Activated T-cell treated with anti-CD3 and anti-CD28 coated beads, Interleukin-2, amount 50 U/mL, for 24 hours (primary cell): ENCODE data around the gene HDLBP.

Experiments
- DNase-seq: peaks from one replicate; pipeline ENCODE4 v3.0.0-alpha.2; 2020
- H3K27ac Mint-ChIP-seq: 2 replicates; pipeline ENCODE4 v1.8.0; 2020; ENCODE audit warnings: mild to moderate bottlenecking, mixed read lengths
- H3K27me3 Mint-ChIP-seq: 2 replicates; pipeline ENCODE4 v1.8.0; 2020; ENCODE audit warnings: mixed read lengths
- H3K36me3 Mint-ChIP-seq: 2 replicates; pipeline ENCODE4 v1.8.0; 2020; ENCODE audit warnings: low read depth, mixed read lengths
- H3K4me1 Mint-ChIP-seq: 2 replicates; pipeline ENCODE4 v1.8.0; 2020; ENCODE audit warnings: low read depth, mixed read lengths
- H3K4me3 Mint-ChIP-seq: 2 replicates; pipeline ENCODE4 v1.8.0; 2020; ENCODE audit warnings: mild to moderate bottlenecking, moderate library complexity, mixed read lengths
- H3K9me3 Mint-ChIP-seq: 2 replicates; pipeline ENCODE4 v1.8.0; 2020; ENCODE audit warnings: mixed read lengths

HDLBP gene

GRCh38 chr2:241219856-241220356 lies 95.6 kb downstream of the HDLBP start:
- H3K9me3 Mint-ChIP-seq: no peaks in the 10 kb centered on the region
- DNase-seq: no peak
- H3K4me3 Mint-ChIP-seq: no peak overlapping the region
- H3K4me1 Mint-ChIP-seq: peaks cover 24% of the 10 kb centered on the region
- peaks cover 16% of the 10 kb centered on the region for H3K27me3 Mint-ChIP-seq
- no peaks in the 10 kb centered on the region for H3K36me3 Mint-ChIP-seq
- no peak overlapping the region for H3K27ac Mint-ChIP-seq

- DNase-seq: no peak
- H3K27me3 Mint-ChIP-seq: peaks cover 16% of the 10 kb centered on the region
- peak overlapping the region; percentile 79 for H3K4me3 Mint-ChIP-seq
- peaks cover 20% of the 10 kb centered on the region for H3K4me1 Mint-ChIP-seq
- H3K27ac Mint-ChIP-seq: no peak overlapping the region
- H3K9me3 Mint-ChIP-seq: no peaks in the 10 kb centered on the region
- no peaks in the 10 kb centered on the region for H3K36me3 Mint-ChIP-seq
Measured at GRCh38 chr2:241219030-241219382, 96.5 kb downstream of the HDLBP start.

GRCh38 chr2:241218131-241219029 lies 97.1 kb downstream of the HDLBP start:
- DNase-seq: peak; percentile 55
- Mint-ChIP-seq H3K4me3 (peak overlapping the region; percentile 79), H3K27me3 (peaks cover 16% of the 10 kb centered on the region), H3K9me3 (no peaks in the 10 kb centered on the region), H3K36me3 (no peaks in the 10 kb centered on the region), H3K27ac (peak overlapping the region; percentile 82), H3K4me1 (peaks cover 17% of the 10 kb centered on the region)

GRCh38 chr2:241217320-241218031 lies 98.0 kb downstream of the HDLBP start:
- Mint-ChIP-seq H3K27me3 (peaks cover 16% of the 10 kb centered on the region), H3K4me3 (peak overlapping the region; percentile 69), H3K27ac (peak overlapping the region; percentile 59), H3K9me3 (no peaks in the 10 kb centered on the region), H3K36me3 (no peaks in the 10 kb centered on the region), H3K4me1 (peaks cover 14% of the 10 kb centered on the region)
- peak; percentile 69 for DNase-seq

GRCh38 chr2:241216211-241216761 lies 99.2 kb downstream of the HDLBP start:
- Mint-ChIP-seq H3K9me3 (no peaks in the 10 kb centered on the region), H3K36me3 (no peaks in the 10 kb centered on the region), H3K4me1 (peaks cover 14% of the 10 kb centered on the region), H3K4me3 (peak overlapping the region; percentile 42), H3K27ac (no peak overlapping the region), H3K27me3 (peaks cover 16% of the 10 kb centered on the region)
- DNase-seq: no peak

GRCh38 chr2:241215421-241215820 lies 100.1 kb downstream of the HDLBP start:
- Mint-ChIP-seq H3K4me3 (no peak overlapping the region), H3K27ac (no peak overlapping the region)
- no peak for DNase-seq

GRCh38 chr2:241214766-241215165 lies 100.7 kb downstream of the HDLBP start:
- Mint-ChIP-seq H3K4me1 (peaks cover 14% of the 10 kb centered on the region), H3K27ac (no peak overlapping the region), H3K36me3 (no peaks in the 10 kb centered on the region), H3K9me3 (no peaks in the 10 kb centered on the region), H3K27me3 (peaks cover 13% of the 10 kb centered on the region), H3K4me3 (no peak overlapping the region)
- no peak for DNase-seq

More at GRCh38 chr2:241215421-241215820, 100.1 kb downstream of the HDLBP start:
- H3K36me3 Mint-ChIP-seq: no peaks in the 10 kb centered on the region
- no peaks in the 10 kb centered on the region for H3K9me3 Mint-ChIP-seq
- peaks cover 16% of the 10 kb centered on the region for H3K27me3 Mint-ChIP-seq
- peaks cover 14% of the 10 kb centered on the region for H3K4me1 Mint-ChIP-seq

- no peak overlapping the region for H3K4me3 Mint-ChIP-seq
- DNase-seq: no peak
- no peak overlapping the region for H3K27ac Mint-ChIP-seq
- H3K9me3 Mint-ChIP-seq: no peaks in the 10 kb centered on the region
- H3K27me3 Mint-ChIP-seq: peaks cover 11% of the 10 kb centered on the region
- H3K36me3 Mint-ChIP-seq: no peaks in the 10 kb centered on the region
- H3K4me1 Mint-ChIP-seq: peaks cover 12% of the 10 kb centered on the region
Measured at GRCh38 chr2:241214209-241214608, 101.3 kb downstream of the HDLBP start.

- Mint-ChIP-seq H3K36me3 (no peaks in the 10 kb centered on the region), H3K27ac (no peak overlapping the region), H3K4me3 (no peak overlapping the region), H3K9me3 (no peaks in the 10 kb centered on the region), H3K4me1 (peaks cover 6% of the 10 kb centered on the region), H3K27me3 (peaks cover 4% of the 10 kb centered on the region)
- DNase-seq: no peak
Measured at GRCh38 chr2:241213567-241213966, 101.9 kb downstream of the HDLBP start.

- Mint-ChIP-seq H3K9me3 (no peaks in the 10 kb centered on the region), H3K4me3 (no peak overlapping the region), H3K27me3 (peaks cover 2% of the 10 kb centered on the region), H3K4me1 (peaks cover 3% of the 10 kb centered on the region), H3K27ac (no peak overlapping the region), H3K36me3 (no peaks in the 10 kb centered on the region)
- DNase-seq: no peak
Measured at GRCh38 chr2:241213041-241213440, 102.4 kb downstream of the HDLBP start.

- H3K4me3 Mint-ChIP-seq: no peak overlapping the region
- H3K27me3 Mint-ChIP-seq: no peaks in the 10 kb centered on the region
- DNase-seq: no peak
- H3K36me3 Mint-ChIP-seq: no peaks in the 10 kb centered on the region
- H3K27ac Mint-ChIP-seq: no peak overlapping the region
- H3K4me1 Mint-ChIP-seq: no peaks in the 10 kb centered on the region
- H3K9me3 Mint-ChIP-seq: no peaks in the 10 kb centered on the region
Measured at GRCh38 chr2:241211276-241211675, 104.2 kb downstream of the HDLBP start.

GRCh38 chr2:241209271-241209670 lies 106.2 kb downstream of the HDLBP start:
- Mint-ChIP-seq H3K9me3 (no peaks in the 10 kb centered on the region), H3K4me3 (no peak overlapping the region), H3K27ac (no peak overlapping the region), H3K27me3 (no peaks in the 10 kb centered on the region), H3K4me1 (no peaks in the 10 kb centered on the region), H3K36me3 (no peaks in the 10 kb centered on the region)
- no peak for DNase-seq

GRCh38 chr2:241208058-241208457 lies 107.4 kb downstream of the HDLBP start:
- Mint-ChIP-seq H3K36me3 (no peaks in the 10 kb centered on the region), H3K27me3 (no peaks in the 10 kb centered on the region), H3K27ac (no peak overlapping the region), H3K9me3 (no peaks in the 10 kb centered on the region), H3K4me1 (no peaks in the 10 kb centered on the region), H3K4me3 (no peak overlapping the region)
- DNase-seq: no peak

- Mint-ChIP-seq H3K27ac (no peak overlapping the region), H3K27me3 (no peaks in the 10 kb centered on the region), H3K4me1 (no peaks in the 10 kb centered on the region), H3K9me3 (no peaks in the 10 kb centered on the region), H3K4me3 (no peak overlapping the region), H3K36me3 (no peaks in the 10 kb centered on the region)
- no peak for DNase-seq
Measured at GRCh38 chr2:241207641-241208040, 107.8 kb downstream of the HDLBP start.

GRCh38 chr2:241207151-241207550 lies 108.3 kb downstream of the HDLBP start:
- no peak for DNase-seq
- H3K4me1 Mint-ChIP-seq: no peaks in the 10 kb centered on the region
- no peaks in the 10 kb centered on the region for H3K27me3 Mint-ChIP-seq
- H3K36me3 Mint-ChIP-seq: no peaks in the 10 kb centered on the region
- no peak overlapping the region for H3K4me3 Mint-ChIP-seq
- H3K27ac Mint-ChIP-seq: no peak overlapping the region
- no peaks in the 10 kb centered on the region for H3K9me3 Mint-ChIP-seq
